ENCODE measurements around the gene CDH12.
"Not testable (repeated sequence)": the region's sequence is repeated elsewhere in the genome, so short reads cannot be mapped to it uniquely, and the experiment has no call there.

The CDH12 gene

GRCh38 chr5:22010808-22011207, 842.3 kb downstream of the CDH12 start:
- DNase-seq (ENCODE audit: low spot score): not testable (repeated sequence)

- DNase-seq (ENCODE audit: low spot score): not testable (repeated sequence)
Measured at GRCh38 chr5:22001097-22001496, 852.0 kb downstream of the CDH12 start.

GRCh38 chr5:21985799-21986198, 867.3 kb downstream of the CDH12 start:
- not testable (repeated sequence) for DNase-seq (ENCODE audit: low spot score)

- DNase-seq (ENCODE audit: low spot score): not testable (repeated sequence)
Measured at GRCh38 chr5:21951571-21951970, 901.6 kb downstream of the CDH12 start.

GRCh38 chr5:21931116-21931515, 922.0 kb downstream of the CDH12 start:
- no peak for DNase-seq (ENCODE audit: low spot score)

GRCh38 chr5:21919414-21920022, 933.6 kb downstream of the CDH12 start:
- peak; percentile 53 for DNase-seq (ENCODE audit: low spot score)

GRCh38 chr5:21918451-21918850, 934.7 kb downstream of the CDH12 start:
- DNase-seq (ENCODE audit: low spot score): no peak

GRCh38 chr5:21910731-21911130, 942.4 kb downstream of the CDH12 start:
- no peak for DNase-seq (ENCODE audit: low spot score)

GRCh38 chr5:21895766-21896350, 957.3 kb downstream of the CDH12 start:
- DNase-seq (ENCODE audit: low spot score): no peak

- no peak for DNase-seq (ENCODE audit: low spot score)
Measured at GRCh38 chr5:21893161-21893560, 960.0 kb downstream of the CDH12 start.

GRCh38 chr5:21889581-21889980, 963.6 kb downstream of the CDH12 start:
- no peak for DNase-seq (ENCODE audit: low spot score)

GRCh38 chr5:21882074-21882745, 970.9 kb downstream of the CDH12 start:
- no peak for DNase-seq (ENCODE audit: low spot score)

GRCh38 chr5:21880164-21880563, 973.0 kb downstream of the CDH12 start:
- no peak for DNase-seq (ENCODE audit: low spot score)

- DNase-seq (ENCODE audit: low spot score): no peak
Measured at GRCh38 chr5:21862986-21863385, 990.2 kb downstream of the CDH12 start.

- no peak for DNase-seq (ENCODE audit: low spot score)
Measured at GRCh38 chr5:21858441-21858840, 994.7 kb downstream of the CDH12 start.

GRCh38 chr5:21856987-21857386, 996.2 kb downstream of the CDH12 start:
- DNase-seq (ENCODE audit: low spot score): no peak

GRCh38 chr5:21847300-21847699, 1005.8 kb downstream of the CDH12 start:
- DNase-seq (ENCODE audit: low spot score): no peak

GRCh38 chr5:21844960-21845359, 1008.2 kb downstream of the CDH12 start:
- no peak for DNase-seq (ENCODE audit: low spot score)

GRCh38 chr5:21834863-21835262, 1018.3 kb downstream of the CDH12 start:
- no peak for DNase-seq (ENCODE audit: low spot score)

GRCh38 chr5:21831145-21831787, 1021.9 kb downstream of the CDH12 start:
- no peak for DNase-seq (ENCODE audit: low spot score)

GRCh38 chr5:21826884-21827283, 1026.3 kb downstream of the CDH12 start:
- DNase-seq (ENCODE audit: low spot score): no peak

- no peak for DNase-seq (ENCODE audit: low spot score)
Measured at GRCh38 chr5:21823588-21823987, 1029.6 kb downstream of the CDH12 start.

- no peak for DNase-seq (ENCODE audit: low spot score)
Measured at GRCh38 chr5:21823076-21823574, 1030.0 kb downstream of the CDH12 start.
